GM12878 (cell line): Measurements from ENCODE around the gene SERPINE1. TPM values are rescaled to one million over a fixed set of nuclear protein-coding genes. Genes with fewer than 3 reads are reported as not detected.

Experiments used
- BACH1 ChIP-seq: fragments of 450-650 bp; IDR thresholded peaks from 2 replicates; pipeline ENCODE4 v1.6.1; 2017; ENCODE audit warnings: mild to moderate bottlenecking, borderline replicate concordance
- BHLHE40 ChIP-seq, 2 experiments: fragments of 450-650 bp in 1 of 2; IDR thresholded peaks; 2 replicates each; pipeline ENCODE4 v1.6.1; 2011 to 2017; ENCODE audit warnings: low read depth in 2 of 2, borderline replicate concordance in 1 of 2, improper control_type of control experiment in 1 of 2, low read length in 1 of 2, mild to moderate bottlenecking in 1 of 2
- CEBPZ ChIP-seq: fragments of 150-350 bp; IDR thresholded peaks from 2 replicates; pipeline ENCODE4 v1.6.1; 2016; ENCODE audit warnings: low read depth, low read length
- CHD2 ChIP-seq: IDR thresholded peaks from 2 replicates; pipeline ENCODE4 v1.6.1; 2011; ENCODE audit warnings: low read depth, low read length, improper control_type of control experiment, borderline replicate concordance
- FOXM1 ChIP-seq: IDR thresholded peaks from 2 replicates; pipeline ENCODE4 v1.6.1; 2012; ENCODE audit warnings: low read depth, mild to moderate bottlenecking, inconsistent platforms, low read length, moderate library complexity
- HCFC1 ChIP-seq: fragments of 150-350 bp; IDR thresholded peaks from 2 replicates; pipeline ENCODE4 v1.6.1; 2014; ENCODE audit warnings: low read length
- IKZF1 ChIP-seq: fragments of 450-650 bp; conservative IDR thresholded peaks from 2 replicates; pipeline ENCODE4 v1.6.1; 2017; ENCODE audit warnings: antibody characterized with exemption, mild to moderate bottlenecking
- LARP7 ChIP-seq: fragments of 450-650 bp; IDR thresholded peaks from 2 replicates; pipeline ENCODE4 v1.6.1; 2017; ENCODE audit warnings: mild to moderate bottlenecking
- MEF2A ChIP-seq: IDR thresholded peaks from 2 replicates; pipeline ENCODE4 v1.6.1; 2011; ENCODE audit warnings: low read depth, mild to moderate bottlenecking, low read length, moderate library complexity; ENCODE audit not compliant: insufficient read depth
- NFYB ChIP-seq: IDR thresholded peaks from 2 replicates; pipeline ENCODE4 v1.6.1; 2011; ENCODE audit warnings: low read depth, mild to moderate bottlenecking, low read length, improper control_type of control experiment, moderate library complexity; ENCODE audit not compliant: insufficient read depth
- NR2C1 ChIP-seq: fragments of 450-650 bp; IDR thresholded peaks from 2 replicates; pipeline ENCODE4 v1.6.1; 2017; ENCODE audit warnings: antibody characterized with exemption, mild to moderate bottlenecking, moderate library complexity
- POU2F2 ChIP-seq: IDR thresholded peaks from 3 replicates; pipeline ENCODE4 v1.6.1; 2011; ENCODE audit warnings: low read depth, mild to moderate bottlenecking, low read length, borderline replicate concordance
- REST ChIP-seq: IDR thresholded peaks from 2 replicates; pipeline ENCODE4 v1.6.1; 2012; ENCODE audit warnings: mild to moderate bottlenecking, low read depth, low read length
- TCF3 ChIP-seq: IDR thresholded peaks from 2 replicates; pipeline ENCODE4 v1.6.1; 2012; ENCODE audit warnings: low read depth, mild to moderate bottlenecking, low read length, borderline replicate concordance; ENCODE audit not compliant: insufficient read depth
- ZNF217 ChIP-seq: fragments of 450-650 bp; IDR thresholded peaks from 2 replicates; pipeline ENCODE4 v1.6.1; 2017; ENCODE audit warnings: antibody characterized with exemption, mild to moderate bottlenecking
- ZNF622 ChIP-seq: fragments of 450-650 bp; IDR thresholded peaks from 2 replicates; pipeline ENCODE4 v1.6.1; 2017; ENCODE audit warnings: mild to moderate bottlenecking, inconsistent platforms
- polyA plus RNA-seq, 11 experiments: library from polyadenylated mRNA; depleted of rRNA in 4 of 11; unstranded in 6 of 11; stranded (reverse) in 5 of 11; fragments of >200 nt; fragmentation: Nextera tagmentation in 4 of 11; fragmentation: Illumina TruSeq in 1 of 11; extraction: Ambion mirVana in 4 of 11; extraction: Trizol in 1 of 11; gene quantifications; 1 replicate in 1 of 11; 2 replicates in 10 of 11; pipeline versions ENCODE4 v1.2.1 to v1.2.3, GENCODE V29; 2011 to 2016; ENCODE audit warnings: inconsistent platforms in 2 of 11, missing spikeins in 2 of 11, low read depth in 1 of 11
- total RNA-seq, 4 experiments: library from RNA; depleted of rRNA in 3 of 4; stranded (reverse); fragments of >200 nt in 3 of 4; fragmentation: Illumina TruSeq in 1 of 4; extraction: Trizol in 1 of 4; gene quantifications; 2 replicates each; pipeline versions ENCODE4 v1.2.1 to v1.2.3, GENCODE V29; 2013 to 2021
- TF ChIP-seq, protein P1 (sequence below): IDR thresholded peaks from 2 replicates; pipeline ENCODE4 v1.6.1; 2012; ENCODE audit warnings: low read depth, low read length, improper control_type of control experiment
- TF ChIP-seq, protein P2 (sequence below): fragments of 450-650 bp; IDR thresholded peaks from 2 replicates; pipeline ENCODE4 v1.6.1; 2017; ENCODE audit warnings: mild to moderate bottlenecking, moderate library complexity

The SERPINE1 gene
- total and polyA plus RNA-seq, 10 of the 15 experiments (the other 5 are each of a cell fraction or from before 2014, with no cell fraction given): 0.20 to 2.4 (median 0.44) TPM

DNA sequence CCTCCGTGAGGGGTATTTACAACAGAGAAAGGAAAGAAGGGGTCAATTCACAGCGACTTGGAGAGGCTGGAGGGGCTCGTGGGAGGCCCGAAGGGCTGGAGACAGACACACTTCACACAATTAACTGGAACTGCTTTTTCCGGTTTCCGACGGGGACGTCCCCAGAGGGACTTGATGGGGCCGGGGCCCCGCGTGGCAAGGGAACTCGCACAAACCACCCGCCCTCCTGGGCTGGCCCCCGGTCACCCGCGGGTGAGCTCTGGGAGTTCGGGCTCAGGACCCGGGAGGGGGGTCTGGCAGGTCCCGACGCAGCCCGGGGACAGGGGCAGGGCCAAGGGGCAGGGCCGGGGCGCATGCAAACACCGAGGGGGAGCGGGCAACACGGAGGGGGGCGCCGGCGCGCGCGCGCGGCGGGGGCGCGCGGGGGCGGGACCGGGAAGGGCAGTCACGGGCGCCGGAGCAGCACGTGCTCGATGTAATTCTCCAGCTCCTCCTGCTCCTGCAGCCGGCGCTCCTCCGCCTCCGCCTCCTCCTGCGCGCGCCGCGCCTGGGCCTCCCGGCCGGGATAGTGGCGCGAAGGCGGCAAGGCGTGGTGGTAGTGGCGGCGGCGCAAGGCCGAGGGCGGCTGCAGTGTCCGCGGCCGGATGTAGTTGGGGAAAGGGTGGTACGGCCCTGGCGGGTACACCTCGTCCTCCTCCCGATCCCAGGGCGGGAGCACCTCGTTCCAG is 35.8 kb downstream of the SERPINE1 start (continued):
- TF ChIP-seq REST: no peak
- TF ChIP-seq POU2F2: 0 out of 3 replicates have a peak, but pooled peaks have one; percentile 11
- TF ChIP-seq, protein P1, sequence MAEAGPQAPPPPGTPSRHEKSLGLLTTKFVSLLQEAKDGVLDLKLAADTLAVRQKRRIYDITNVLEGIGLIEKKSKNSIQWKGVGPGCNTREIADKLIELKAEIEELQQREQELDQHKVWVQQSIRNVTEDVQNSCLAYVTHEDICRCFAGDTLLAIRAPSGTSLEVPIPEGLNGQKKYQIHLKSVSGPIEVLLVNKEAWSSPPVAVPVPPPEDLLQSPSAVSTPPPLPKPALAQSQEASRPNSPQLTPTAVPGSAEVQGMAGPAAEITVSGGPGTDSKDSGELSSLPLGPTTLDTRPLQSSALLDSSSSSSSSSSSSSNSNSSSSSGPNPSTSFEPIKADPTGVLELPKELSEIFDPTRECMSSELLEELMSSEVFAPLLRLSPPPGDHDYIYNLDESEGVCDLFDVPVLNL: no peak
- TF ChIP-seq MEF2A: no peak
- TF ChIP-seq ZNF217: no peak
- TF ChIP-seq BACH1: no peak
- no peak for TF ChIP-seq HCFC1
- TF ChIP-seq IKZF1: peak; percentile 50
- TF ChIP-seq CHD2: no peak
- TF ChIP-seq LARP7: peak; percentile 45; the same call in 1 of the 2 replicates
- TF ChIP-seq FOXM1: no peak
- TF ChIP-seq NFYB: no peak
- TF ChIP-seq, protein P2, sequence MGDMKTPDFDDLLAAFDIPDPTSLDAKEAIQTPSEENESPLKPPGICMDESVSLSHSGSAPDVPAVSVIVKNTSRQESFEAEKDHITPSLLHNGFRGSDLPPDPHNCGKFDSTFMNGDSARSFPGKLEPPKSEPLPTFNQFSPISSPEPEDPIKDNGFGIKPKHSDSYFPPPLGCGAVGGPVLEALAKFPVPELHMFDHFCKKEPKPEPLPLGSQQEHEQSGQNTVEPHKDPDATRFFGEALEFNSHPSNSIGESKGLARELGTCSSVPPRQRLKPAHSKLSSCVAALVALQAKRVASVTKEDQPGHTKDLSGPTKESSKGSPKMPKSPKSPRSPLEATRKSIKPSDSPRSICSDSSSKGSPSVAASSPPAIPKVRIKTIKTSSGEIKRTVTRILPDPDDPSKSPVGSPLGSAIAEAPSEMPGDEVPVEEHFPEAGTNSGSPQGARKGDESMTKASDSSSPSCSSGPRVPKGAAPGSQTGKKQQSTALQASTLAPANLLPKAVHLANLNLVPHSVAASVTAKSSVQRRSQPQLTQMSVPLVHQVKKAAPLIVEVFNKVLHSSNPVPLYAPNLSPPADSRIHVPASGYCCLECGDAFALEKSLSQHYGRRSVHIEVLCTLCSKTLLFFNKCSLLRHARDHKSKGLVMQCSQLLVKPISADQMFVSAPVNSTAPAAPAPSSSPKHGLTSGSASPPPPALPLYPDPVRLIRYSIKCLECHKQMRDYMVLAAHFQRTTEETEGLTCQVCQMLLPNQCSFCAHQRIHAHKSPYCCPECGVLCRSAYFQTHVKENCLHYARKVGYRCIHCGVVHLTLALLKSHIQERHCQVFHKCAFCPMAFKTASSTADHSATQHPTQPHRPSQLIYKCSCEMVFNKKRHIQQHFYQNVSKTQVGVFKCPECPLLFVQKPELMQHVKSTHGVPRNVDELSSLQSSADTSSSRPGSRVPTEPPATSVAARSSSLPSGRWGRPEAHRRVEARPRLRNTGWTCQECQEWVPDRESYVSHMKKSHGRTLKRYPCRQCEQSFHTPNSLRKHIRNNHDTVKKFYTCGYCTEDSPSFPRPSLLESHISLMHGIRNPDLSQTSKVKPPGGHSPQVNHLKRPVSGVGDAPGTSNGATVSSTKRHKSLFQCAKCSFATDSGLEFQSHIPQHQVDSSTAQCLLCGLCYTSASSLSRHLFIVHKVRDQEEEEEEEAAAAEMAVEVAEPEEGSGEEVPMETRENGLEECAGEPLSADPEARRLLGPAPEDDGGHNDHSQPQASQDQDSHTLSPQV: no peak
- TF ChIP-seq ZNF622: no peak
- no peak for TF ChIP-seq CEBPZ
- no peak for TF ChIP-seq TCF3
- no peak for TF ChIP-seq NR2C1
- TF ChIP-seq BHLHE40 (IDR thresholded peaks at IDR 0.05; ENCODE audit: borderline replicate concordance in 1 of 2, low read depth in 2 of 2, low read length in 1 of 2): peak; percentile 79 to 94
